Right atrium auricular region (tissue), 2 donors: Measurements from ENCODE around the gene GPR156. TPM values are rescaled to one million over a fixed set of nuclear protein-coding genes. Genes with fewer than 3 reads are reported as not detected.
"Not testable (repeated sequence)": the region's sequence is repeated elsewhere in the genome, so short reads cannot be mapped to it uniquely, and the experiment has no call there.

Source experiments
- DNase-seq: peaks from one replicate; pipeline ENCODE4 v3.0.0-alpha.2; 2019; ENCODE audit warnings: low spot score
- H3K27ac ChIP-seq, 2 donors: fragments of 200-600 bp; sonication (generic); 1 replicate in 1 of 2; 2 replicates in 1 of 2; pipeline ENCODE4 v1.5.1; 2016 to 2019
- H3K27me3 ChIP-seq, 2 donors: fragments of 200-600 bp; sonication (generic); one replicate each; pipeline versions ENCODE4 v1.5.1 to v1.6.0; 2017 to 2019
- H3K36me3 ChIP-seq: fragments of 200-600 bp; sonication (generic); one replicate; pipeline ENCODE4 v1.5.1; 2016
- H3K4me1 ChIP-seq, 2 donors: fragments of 200-600 bp; sonication (generic); one replicate each; pipeline versions ENCODE4 v1.5.1 to v1.6.0; 2017 to 2019
- H3K4me3 ChIP-seq, 2 donors: fragments of 200-600 bp; sonication (generic); 1 replicate in 1 of 2; 2 replicates in 1 of 2; pipeline ENCODE4 v1.5.1; 2017 to 2019; ENCODE audit warnings: mild to moderate bottlenecking in 1 of 2, moderate library complexity in 1 of 2
- H3K9me3 ChIP-seq, 2 donors: fragments of 200-600 bp; sonication (generic); one replicate each; pipeline ENCODE4 v1.5.1; 2019
- total RNA-seq, 2 donors: library from RNA; depleted of rRNA; stranded (reverse); fragments of >200 nt; gene quantifications; one replicate each; pipeline ENCODE4 v1.1.0, GENCODE V29; 2016
- TF ChIP-seq, protein P1 (sequence below), 2 donors: fragments of 200-600 bp; sonication (generic); IDR thresholded peaks; one replicate each; pipeline ENCODE4 v1.5.1; 2019; ENCODE audit warnings: antibody characterized with exemption in 2 of 2

GPR156 gene
- total RNA-seq, 2 donors from 2014 or later, result 0.35 to 0.74 TPM

DNA sequence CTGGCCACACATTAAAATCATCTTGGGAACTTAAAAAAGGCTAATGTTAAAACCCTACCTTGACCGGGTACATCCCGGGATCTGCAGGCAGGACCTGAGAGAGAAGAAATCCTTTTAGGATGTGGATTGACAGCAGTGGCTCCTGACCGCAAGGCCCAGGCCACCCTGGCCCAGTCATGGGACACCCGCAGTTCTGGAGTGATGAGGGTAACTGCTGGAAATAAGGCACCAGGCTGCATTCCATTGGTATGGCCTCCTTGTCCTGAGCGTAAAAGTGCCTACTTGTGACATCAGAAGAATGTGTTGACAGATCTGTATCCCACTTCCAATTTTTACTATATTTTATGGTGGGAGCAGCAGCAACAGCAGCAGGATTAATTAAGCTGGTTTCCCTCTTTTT lies 127.3 kb downstream of the GPR156 start:
- TF ChIP-seq, protein P1, sequence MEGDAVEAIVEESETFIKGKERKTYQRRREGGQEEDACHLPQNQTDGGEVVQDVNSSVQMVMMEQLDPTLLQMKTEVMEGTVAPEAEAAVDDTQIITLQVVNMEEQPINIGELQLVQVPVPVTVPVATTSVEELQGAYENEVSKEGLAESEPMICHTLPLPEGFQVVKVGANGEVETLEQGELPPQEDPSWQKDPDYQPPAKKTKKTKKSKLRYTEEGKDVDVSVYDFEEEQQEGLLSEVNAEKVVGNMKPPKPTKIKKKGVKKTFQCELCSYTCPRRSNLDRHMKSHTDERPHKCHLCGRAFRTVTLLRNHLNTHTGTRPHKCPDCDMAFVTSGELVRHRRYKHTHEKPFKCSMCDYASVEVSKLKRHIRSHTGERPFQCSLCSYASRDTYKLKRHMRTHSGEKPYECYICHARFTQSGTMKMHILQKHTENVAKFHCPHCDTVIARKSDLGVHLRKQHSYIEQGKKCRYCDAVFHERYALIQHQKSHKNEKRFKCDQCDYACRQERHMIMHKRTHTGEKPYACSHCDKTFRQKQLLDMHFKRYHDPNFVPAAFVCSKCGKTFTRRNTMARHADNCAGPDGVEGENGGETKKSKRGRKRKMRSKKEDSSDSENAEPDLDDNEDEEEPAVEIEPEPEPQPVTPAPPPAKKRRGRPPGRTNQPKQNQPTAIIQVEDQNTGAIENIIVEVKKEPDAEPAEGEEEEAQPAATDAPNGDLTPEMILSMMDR (IDR thresholded peaks at IDR 0.05), result no peak
- no peaks in the 10 kb centered on the region for H3K27me3 ChIP-seq
- DNase-seq, result no peak
- H3K4me3 ChIP-seq, result no peak overlapping the region
- no peaks in the 10 kb centered on the region for H3K9me3 ChIP-seq
- H3K36me3 ChIP-seq, result no peaks in the 10 kb centered on the region
- H3K27ac ChIP-seq, result no peak overlapping the region
- H3K4me1 ChIP-seq, result no peaks in the 10 kb centered on the region

DNA sequence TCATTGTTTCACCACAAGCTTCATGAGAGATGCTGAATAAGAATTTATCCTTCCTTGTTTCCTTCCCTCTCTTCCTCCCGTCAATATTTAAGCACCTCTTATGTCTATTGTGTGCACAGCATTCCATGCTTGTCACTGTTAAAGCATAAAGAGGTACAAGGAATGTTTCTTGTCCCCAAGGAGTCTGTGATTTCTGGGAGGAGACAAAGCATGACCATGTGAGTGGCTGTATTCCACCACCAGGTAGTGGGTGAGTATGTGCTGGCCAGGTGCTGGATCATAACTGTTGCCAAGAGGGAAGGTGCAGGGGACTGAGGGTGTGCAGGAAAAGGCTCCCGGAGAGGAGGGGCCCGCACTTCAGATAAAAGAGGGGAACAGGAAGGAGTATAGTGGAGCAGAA lies 127.9 kb downstream of the GPR156 start:
- H3K27ac ChIP-seq, result no peak overlapping the region
- TF ChIP-seq, protein P1 (IDR thresholded peaks at IDR 0.05), result no peak
- DNase-seq, result no peak
- H3K27me3 ChIP-seq, result no peaks in the 10 kb centered on the region
- H3K4me1 ChIP-seq, result no peaks in the 10 kb centered on the region
- no peaks in the 10 kb centered on the region for H3K36me3 ChIP-seq
- no peak overlapping the region for H3K4me3 ChIP-seq
- no peaks in the 10 kb centered on the region for H3K9me3 ChIP-seq

- TF ChIP-seq, protein P1 (IDR thresholded peaks at IDR 0.05), result no peak
- H3K4me1 ChIP-seq, result no peaks in the 10 kb centered on the region
- H3K27ac ChIP-seq, result no peak overlapping the region
- no peak overlapping the region for H3K4me3 ChIP-seq
- no peaks in the 10 kb centered on the region for H3K36me3 ChIP-seq
- DNase-seq, result no peak
- no peaks in the 10 kb centered on the region for H3K9me3 ChIP-seq
- H3K27me3 ChIP-seq, result no peaks in the 10 kb centered on the region
These were observed 128.3 kb downstream of the GPR156 start for GRCh38 chr3:120156699-120157098.

DNA sequence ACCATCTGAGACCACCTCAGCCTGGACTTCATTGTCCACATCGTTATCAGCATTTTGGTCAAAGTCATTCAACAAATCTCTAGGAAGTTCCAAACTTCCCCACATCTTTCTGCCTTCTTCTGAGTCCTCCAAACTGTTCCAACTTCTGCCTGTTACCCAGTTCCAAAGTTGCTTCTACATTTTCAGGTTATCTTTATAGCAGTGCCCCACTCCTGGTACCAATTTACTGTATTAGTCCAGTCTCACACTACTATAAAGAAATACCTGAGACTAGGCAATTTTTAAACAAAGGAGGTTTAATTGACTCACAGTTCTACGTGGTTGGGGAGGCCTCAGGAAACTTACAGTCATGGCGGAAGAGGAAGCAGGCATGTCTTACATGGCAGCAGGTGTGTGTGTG lies 129.3 kb downstream of the GPR156 start:
- H3K27me3 ChIP-seq, H3K4me1 ChIP-seq, H3K27ac ChIP-seq, H3K9me3 ChIP-seq, H3K36me3 ChIP-seq, H3K4me3 ChIP-seq, DNase-seq: not testable (repeated sequence)

DNA sequence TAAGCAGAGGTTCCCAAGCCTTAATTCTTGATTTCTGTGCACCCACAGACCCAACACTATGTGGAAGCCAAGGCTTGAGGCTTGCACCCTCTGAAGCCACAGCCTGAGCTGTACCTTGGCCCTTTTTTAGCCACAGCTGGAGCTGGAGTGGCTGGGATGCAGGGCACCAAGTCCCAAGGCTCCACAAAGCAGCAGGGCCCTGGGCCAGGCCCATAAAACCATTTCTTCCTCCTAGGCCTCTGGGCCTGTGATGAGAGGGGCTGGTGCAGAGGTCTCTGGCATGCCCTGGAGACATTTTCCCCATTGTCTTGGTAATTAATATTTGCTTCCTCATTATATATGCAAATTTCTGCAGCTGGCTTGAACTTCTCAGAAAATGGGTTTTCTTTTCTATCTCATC lies 129.9 kb downstream of the GPR156 start:
- Histone ChIP-seq H3K9me3 (no peaks in the 10 kb centered on the region), H3K4me1 (no peaks in the 10 kb centered on the region), H3K36me3 (no peaks in the 10 kb centered on the region), H3K4me3 (no peak overlapping the region), H3K27ac (no peak overlapping the region), H3K27me3 (no peaks in the 10 kb centered on the region)
- DNase-seq, result no peak
- TF ChIP-seq, protein P1 (IDR thresholded peaks at IDR 0.05), result no peak

- Histone ChIP-seq H3K27ac (peak overlapping the region in 1 of 2 donors; percentile 9), H3K27me3 (no peaks in the 10 kb centered on the region)
These were observed 131.7 kb downstream of the GPR156 start for GRCh38 chr3:120153294-120153693.

More at GRCh38 chr3:120153294-120153693, 131.7 kb downstream of the GPR156 start:
- peaks cover 0 to 4% of the 10 kb centered on the region in 2 donors for H3K4me1 ChIP-seq
- H3K36me3 ChIP-seq, result no peaks in the 10 kb centered on the region
- DNase-seq, result no peak
- no peak overlapping the region for H3K4me3 ChIP-seq
- TF ChIP-seq, protein P1 (IDR thresholded peaks at IDR 0.05), result no peak
- no peaks in the 10 kb centered on the region for H3K9me3 ChIP-seq
